ENCODE measurements around the gene BUD23. TPM values are rescaled to one million over a fixed set of nuclear protein-coding genes. Genes with fewer than 3 reads are reported as not detected.

Gene BUD23
- total RNA-seq, 1 experiment from 2014 or later = 78.1 TPM

GRCh38 chr7:73635428-73636200, 47.8 kb upstream of the BUD23 start:
- Mint-ChIP-seq H3K4me1 (peaks cover 5 to 6% of the 10 kb centered on the region in 2 experiments), H3K36me3 (ENCODE audit: insufficient read depth in 1 of 3, low read depth in 3 of 3) (no peaks in the 10 kb centered on the region), H3K27ac (no peak overlapping the region), H3K9me3 (no peaks in the 10 kb centered on the region; a peak in 2 of 5 replicates), H3K27me3 (ENCODE audit: low read depth) (peaks cover 22% of the 10 kb centered on the region), H3K4me3 (no peak overlapping the region)
- Histone ChIP-seq H3K27me3 (ENCODE audit: insufficient read depth, low read length) (no peaks in the 10 kb centered on the region), H3K79me1 (ENCODE audit: insufficient read depth, low read depth, low read length, poor library complexity, severe bottlenecking) (no peaks in the 10 kb centered on the region), H3K4me2 (ENCODE audit: insufficient read depth, insufficient read length, low read length) (no peak overlapping the region), H4K91ac (ENCODE audit: insufficient read length, low read depth, low read length) (no peak overlapping the region), H3K23ac (ENCODE audit: insufficient read length, low read depth, low read length) (no peak overlapping the region), H2BK12ac (ENCODE audit: insufficient read length, low read depth, low read length) (no peak overlapping the region), H3K9ac (ENCODE audit: extremely low read depth, insufficient read length, low read length) (no peak overlapping the region), H3K14ac (ENCODE audit: insufficient read depth, low read length) (no peak overlapping the region), H2AK5ac (ENCODE audit: insufficient read length, low read length) (no peak overlapping the region), H3K18ac (ENCODE audit: insufficient read length, low read depth, low read length) (no peak overlapping the region), H2AFZ (ENCODE audit: low read length) (no peak overlapping the region), H4K5ac (ENCODE audit: insufficient read length, low read depth, low read length) (no peak overlapping the region), H3K9me3 (ENCODE audit: control insufficient read depth, low read depth, low read length) (no peaks in the 10 kb centered on the region), H3K27ac (ENCODE audit: insufficient read length, low read depth, low read length) (no peak overlapping the region), H3K79me2 (ENCODE audit: insufficient read depth, low read length) (no peaks in the 10 kb centered on the region), H4K20me1 (ENCODE audit: control insufficient read depth, insufficient read depth, insufficient read length) (no peaks in the 10 kb centered on the region), H2BK15ac (ENCODE audit: low read depth, low read length) (no peak overlapping the region), H3K4me1 (ENCODE audit: insufficient read depth, low read length) (no peaks in the 10 kb centered on the region; the same call in 1 of the 2 replicates), H4K8ac (replicated peaks; ENCODE audit: insufficient read length, low read depth, low read length) (no peak overlapping the region), H2BK20ac (ENCODE audit: low read depth, low read length, poor library complexity, severe bottlenecking) (no peak overlapping the region), H3K23me2 (ENCODE audit: insufficient read length, low read depth, low read length, poor library complexity, severe bottlenecking) (no peaks in the 10 kb centered on the region), H3K56ac (ENCODE audit: insufficient read length, low read depth, low read length) (no peak overlapping the region), H2BK5ac (ENCODE audit: insufficient read length, low read length) (no peak overlapping the region), H3T11ph (ENCODE audit: low read length) (no peak overlapping the region), H2BK120ac (ENCODE audit: low read depth, low read length, poor library complexity, severe bottlenecking) (no peak overlapping the region), H3K4ac (ENCODE audit: low read depth, low read length) (no peak overlapping the region)
- DNase-seq = no peak
- no peak for TF ChIP-seq CTCF (conservative IDR thresholded peaks at IDR 0.05)
- 100% methylated on average over 1 of the region's 8 CpGs for WGBS (ENCODE audit: extremely low coverage, insufficient read length, low lambda C conversion rate)
